NOMO-1 (cell line): ENCODE results near the gene IGF2R.

ENCODE experiments used
- DNase-seq, 2 experiments: peaks; one replicate each; lab custom pipeline; 2025; ENCODE audit not compliant: unreplicated experiment in 2 of 2; lab: John Stamatoyannopoulos, UW

IGF2R gene

DNA sequence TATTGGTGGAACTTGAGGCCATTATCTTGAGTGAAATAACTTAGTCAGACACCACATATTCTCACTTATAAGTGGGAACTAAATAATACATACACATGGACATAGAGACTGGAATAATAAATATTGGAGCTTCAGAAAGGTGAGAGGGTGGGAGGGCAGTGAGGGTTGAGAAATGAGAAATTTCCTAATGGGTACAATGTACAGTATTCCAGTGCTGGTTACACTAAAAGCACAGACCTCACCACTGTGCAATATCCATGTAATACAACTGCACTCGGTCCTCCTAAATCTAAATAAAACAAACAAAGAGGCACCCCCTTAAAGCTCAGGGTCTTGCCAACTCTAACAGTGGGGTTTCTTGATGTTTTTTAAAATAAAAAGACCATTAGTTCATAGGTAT is 53.2 kb downstream of the IGF2R start:
- DNase-seq = no peak

DNA sequence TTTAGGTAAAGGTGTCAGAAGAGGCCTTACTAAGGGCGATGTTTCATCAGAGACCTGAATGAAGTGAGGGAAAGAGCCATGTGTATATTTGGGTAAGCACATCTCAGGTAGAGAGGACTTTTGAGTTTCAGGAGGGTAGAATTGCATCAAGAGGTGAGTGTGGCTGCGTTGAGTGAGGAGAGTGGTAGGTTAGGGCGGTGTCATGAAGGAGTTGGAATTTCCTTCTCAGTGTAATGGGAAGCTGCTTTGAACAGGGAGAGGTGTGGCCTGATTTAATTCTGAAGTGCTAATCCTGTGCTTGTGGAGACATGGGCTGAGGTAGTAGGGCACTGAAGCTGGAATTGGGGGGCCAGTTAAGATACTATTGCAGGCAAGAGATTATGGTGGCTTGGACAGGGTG is 53.9 kb downstream of the IGF2R start:
- no peak for DNase-seq

DNA sequence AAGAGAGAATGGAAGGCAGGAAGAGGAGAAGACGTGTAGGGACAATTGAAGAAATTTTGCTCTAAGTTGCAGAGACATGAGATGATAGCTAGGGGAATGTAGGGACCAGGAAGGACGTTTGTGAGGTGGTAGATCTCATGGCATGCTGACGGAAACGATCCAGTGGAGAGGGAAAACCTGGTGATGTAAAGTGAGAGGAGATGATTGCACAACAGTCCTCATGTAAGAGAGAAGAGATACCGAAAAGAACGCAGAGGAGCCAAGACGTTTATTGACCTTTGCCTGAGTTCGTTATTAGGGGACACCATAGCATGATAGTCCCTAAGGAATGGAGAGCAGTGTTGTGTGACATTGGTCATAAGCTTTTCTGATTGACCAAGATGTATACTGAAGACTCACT is 55.3 kb downstream of the IGF2R start:
- no peak for DNase-seq

DNA sequence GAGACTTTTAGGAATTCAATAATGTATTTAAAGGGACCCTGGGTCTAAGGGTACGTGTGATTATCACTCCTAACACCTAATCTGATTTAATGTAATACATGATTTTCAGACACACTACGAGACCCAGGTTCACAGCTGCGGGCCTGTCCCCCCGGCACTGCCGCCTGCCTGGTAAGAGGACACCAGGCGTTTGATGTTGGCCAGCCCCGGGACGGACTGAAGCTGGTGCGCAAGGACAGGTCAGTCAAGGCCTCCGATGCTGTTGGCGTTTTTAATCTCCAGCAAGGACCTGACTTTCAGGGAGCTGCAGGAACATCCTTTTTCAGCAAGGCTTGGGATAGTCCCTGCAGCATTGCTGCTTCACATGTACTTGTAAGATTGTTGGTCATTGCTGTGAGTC is 58.2 kb downstream of the IGF2R start:
- DNase-seq = no peak

DNA sequence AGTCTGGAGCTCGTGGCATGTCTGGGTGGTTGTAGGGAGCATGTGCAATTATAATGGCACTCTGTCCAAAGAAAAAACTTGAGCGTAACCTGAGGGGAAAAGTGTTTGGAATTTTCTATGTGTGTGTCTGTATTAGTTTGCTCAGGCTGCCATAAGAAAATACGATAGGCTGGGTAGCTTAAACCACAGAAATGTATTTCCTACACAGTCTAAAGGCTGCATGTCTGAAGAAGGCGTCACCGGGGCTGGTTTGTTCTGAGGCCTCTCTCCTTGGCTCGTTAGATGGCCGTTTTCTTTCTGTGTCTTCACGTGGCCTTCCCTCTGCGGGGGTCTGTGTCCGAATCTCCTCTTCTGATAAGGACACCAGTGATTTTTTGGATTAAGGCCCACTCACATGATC is 59.0 kb downstream of the IGF2R start:
- no peak for DNase-seq

DNA sequence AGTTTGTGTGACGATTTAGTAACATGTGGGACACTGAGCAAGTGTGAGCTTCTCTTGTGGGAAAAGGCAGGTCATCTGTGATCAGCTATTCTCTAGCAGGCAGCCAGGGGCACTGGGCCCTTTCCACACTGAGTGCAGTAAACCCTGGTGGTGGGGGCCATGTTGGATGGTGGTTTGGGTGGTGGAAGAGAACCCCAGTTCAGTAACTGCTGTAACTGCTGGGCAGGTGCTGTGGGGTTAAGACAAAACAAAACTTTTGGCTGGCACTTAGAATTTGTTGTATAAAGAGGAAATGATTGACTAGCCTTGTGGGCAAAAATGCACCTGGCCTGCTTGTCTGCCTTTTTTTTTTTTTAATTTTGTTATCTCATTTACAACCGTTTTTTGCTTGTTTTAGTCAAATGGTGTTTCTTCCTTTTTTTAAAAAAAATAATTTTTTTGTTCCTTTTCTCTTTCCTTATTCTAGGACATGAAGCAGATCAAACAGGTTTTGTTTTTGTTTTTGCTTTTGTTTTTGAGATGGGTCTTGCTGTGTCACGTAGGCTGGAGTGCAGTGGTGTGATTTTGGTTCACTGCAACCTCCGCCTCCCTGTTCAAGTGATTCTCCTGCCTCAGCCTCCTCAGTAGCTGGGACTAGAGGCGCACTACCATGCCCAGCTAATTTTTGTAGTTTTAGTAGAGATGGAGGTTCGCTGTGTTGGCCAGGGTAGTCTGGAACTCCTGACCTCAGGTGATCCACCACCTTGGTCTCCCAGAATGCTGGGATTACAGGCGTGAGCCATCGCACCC is 59.8 kb downstream of the IGF2R start:
- no peak for DNase-seq

DNA sequence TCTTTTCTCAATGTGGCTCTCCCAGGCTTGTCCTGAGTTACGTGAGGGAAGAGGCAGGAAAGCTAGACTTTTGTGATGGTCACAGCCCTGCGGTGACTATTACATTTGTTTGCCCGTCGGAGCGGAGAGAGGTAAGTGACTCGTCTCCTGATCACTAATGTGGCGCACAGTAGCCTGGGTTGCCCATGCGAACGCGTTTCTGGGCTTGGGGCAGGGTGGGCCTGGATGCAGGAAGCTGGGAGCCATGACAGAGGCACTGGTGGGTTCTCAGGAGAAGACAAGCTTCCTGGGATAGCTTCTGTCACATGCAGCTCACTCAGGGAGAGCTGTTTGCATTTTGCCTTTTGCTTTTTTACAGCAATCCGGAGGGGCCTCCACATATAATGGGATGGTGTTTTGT is 60.6 kb downstream of the IGF2R start:
- DNase-seq = no peak

DNA sequence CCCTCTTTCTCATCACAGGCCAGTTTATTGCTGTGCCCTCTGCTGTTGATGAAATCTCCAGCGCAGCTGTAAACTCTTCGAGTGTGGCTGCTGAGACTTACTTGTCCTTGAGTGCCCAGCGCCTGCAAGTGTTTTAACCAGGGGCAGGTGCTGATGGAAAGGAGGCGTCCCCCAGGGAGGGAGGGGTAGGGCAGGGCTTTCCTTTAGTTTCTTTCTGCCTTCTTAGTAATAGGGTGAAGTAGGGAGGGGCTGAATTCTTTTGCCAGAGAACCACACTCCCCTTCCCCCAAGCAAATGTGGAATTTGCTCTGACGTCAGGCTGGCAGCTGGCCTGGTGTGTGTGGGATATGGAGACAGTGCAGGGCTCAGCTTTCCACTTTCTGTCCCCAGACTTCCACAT is 61.2 kb downstream of the IGF2R start:
- no peak for DNase-seq

DNA sequence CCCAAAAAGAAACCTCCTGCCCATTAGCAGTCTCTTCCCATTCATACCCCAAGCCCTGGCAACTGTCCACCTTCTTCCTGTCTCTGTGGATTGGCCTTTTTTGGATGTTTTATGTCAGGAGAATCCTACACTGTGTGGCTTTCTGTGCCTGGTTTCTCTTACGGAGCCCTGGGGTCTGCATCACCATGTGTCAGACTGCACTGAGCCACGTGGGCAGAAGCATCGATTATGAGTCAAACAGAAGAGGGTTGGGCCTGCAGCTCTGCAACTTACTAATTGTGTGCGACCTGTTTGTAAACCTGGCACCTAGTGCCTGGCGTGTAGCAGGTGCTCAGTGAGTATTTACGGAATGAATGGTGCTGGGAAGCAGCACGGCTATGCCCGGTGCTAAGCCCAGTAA is 62.6 kb downstream of the IGF2R start:
- no peak for DNase-seq

DNA sequence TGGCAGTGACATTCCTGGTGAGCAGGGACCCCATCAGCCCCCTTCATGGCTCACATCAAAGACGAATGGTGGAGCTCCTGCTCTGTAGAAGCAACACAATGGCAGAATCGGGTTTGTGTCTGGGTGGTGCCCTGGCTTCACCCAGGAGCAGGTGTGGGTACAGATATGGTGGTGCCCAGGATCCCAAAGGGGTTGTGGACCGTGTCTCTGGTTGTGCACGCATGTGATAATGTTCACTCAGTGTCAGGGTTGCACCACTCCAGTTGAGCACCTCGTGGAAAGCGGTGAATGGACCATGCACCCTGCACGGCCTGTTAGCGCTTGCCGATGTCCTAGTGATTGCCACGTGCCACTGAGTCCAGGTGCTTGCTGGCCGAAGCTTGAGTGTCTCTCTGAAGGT is 63.0 kb downstream of the IGF2R start:
- no peak for DNase-seq

DNA sequence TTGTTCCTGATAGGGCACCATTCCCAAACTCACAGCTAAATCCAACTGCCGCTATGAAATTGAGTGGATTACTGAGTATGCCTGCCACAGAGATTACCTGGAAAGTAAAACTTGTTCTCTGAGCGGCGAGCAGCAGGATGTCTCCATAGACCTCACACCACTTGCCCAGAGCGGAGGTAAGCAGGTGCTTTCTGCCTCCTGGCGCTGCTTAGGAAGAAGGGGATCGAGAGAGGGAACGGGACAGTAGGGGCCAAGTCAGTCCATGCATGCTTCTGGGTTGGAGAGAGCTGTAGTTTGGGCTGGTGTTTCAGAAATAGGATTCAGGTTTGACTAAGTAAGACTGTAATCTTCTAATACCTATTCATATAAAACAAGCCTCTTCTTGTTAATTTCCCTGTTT is 63.7 kb downstream of the IGF2R start:
- no peak for DNase-seq

DNA sequence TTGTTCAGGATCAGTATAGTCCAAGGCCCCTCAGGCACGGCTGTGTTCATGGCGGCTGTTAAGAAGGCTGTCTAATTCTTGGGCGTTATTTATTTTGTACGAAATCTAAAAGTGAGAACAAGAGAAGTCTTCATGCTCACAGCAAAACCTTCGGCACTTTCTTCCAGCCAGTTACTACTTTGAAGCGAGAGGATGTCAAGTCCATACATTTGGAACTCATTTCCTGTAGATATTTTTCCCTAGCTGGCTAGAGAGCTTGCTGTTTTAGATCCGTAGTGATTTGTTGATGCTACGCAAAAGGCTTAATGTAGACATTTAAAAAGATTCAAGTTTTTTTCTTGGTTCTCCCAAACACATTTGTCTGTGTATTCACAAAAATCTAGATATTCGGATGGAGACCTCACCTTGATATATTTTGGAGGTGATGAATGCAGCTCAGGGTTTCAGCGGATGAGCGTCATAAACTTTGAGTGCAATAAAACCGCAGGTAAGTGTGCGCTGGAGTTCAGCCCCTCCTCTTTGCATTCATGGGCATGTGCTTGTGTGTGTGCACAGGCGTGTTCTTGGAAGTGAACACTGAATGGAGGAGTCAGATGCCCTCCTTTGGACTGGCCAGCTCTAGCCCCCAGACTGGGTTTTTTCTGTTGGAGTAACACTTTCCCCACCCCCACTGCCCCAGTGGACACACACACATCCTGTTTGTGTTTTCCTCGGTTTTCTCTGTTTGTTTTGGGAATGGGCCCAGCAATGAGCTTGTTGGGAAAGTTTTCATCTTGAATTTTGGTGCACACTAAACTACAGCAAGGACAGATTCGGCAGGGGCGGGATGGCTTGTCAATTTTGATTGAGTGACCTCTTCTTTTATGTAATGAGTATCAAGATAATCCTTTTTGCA is 65.4 kb downstream of the IGF2R start:
- DNase-seq = no peak

DNA sequence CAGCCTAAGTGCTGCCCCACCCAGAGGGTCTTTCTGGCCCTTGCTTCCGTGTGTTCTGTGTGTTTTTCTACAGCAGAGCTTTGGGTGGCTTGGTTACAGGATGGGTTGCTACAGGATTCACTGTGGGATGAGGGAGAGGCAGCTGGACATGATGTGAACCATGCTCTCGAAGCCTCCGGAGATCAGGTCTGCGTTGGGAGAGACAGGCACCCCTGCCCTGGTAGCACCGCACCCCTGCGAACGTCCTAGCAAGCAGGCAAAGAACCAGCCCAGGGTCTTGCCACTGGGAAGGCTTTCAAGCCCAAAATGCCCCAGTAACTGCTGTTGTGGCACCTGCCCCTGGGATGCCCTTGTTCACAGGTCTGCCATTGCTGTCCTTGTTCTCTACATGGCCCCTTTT is 66.4 kb downstream of the IGF2R start:
- DNase-seq = no peak

DNA sequence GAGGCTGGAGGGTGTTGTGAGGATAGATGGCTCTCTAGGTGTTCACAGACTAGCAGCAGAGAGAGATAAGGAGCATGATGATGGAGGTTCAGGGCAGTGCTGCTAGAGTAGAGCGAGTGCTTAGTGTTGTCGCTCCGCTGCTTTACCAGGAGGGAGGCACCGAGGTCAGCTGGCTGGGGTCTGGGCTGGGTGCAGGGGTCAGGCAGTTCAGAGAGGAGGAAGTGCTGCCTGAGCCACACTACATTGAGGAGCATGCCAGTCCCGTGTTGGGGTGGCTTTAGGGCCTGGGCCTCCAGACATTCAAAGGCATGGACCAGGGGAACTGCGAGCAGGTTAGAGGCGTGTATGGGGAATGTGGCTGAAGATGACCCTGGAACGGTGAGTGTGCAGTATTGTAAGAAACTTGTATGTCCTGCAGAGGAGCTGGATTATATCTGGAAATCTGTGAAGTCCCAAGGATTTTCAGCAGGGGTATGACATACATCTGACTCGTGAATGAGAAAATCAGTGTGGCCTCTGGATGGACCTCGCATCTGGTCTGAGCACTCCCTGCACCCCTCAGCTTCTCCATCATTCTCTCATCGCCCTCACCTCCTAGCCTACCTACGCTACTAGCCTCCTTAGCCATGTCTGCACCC is 66.9 kb downstream of the IGF2R start:
- DNase-seq = no peak

DNA sequence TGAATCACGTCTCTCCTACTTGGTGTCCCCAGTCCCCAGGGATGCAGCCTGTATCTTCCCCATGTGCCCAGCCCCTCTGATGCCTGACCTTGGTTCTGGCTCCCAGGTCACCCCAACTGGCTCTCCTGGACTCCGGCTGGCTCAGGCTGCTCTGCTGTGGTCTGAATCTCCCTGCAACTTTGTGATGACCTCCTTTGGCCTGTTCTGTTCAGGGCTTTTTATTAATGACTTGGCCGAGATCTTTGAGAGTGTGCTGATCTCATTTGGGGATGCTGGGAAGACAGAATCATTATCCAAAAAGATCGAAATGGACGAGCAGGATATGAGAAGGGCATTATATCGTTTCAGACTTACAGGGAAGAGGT is 67.4 kb downstream of the IGF2R start:
- DNase-seq = no peak

DNA sequence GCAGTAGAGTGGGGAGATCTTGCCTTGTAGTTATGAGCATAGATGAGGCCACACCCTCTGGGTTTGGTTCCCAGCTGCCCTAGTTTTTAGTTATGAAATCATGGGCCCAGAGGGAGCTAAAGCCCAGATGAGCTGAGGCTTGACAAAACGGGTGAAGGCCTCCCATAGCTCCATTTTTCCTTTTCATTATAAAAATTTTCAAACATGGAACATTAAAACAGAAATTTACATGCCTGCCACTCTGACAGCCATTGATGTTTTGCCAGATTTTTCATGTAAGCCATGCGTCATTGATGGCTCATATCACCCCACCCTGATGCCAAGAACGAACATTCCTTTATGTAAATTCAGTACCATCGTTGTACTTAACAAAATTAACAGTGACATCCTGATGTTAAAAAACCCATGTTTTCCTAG is 67.9 kb downstream of the IGF2R start:
- DNase-seq = no peak

DNA sequence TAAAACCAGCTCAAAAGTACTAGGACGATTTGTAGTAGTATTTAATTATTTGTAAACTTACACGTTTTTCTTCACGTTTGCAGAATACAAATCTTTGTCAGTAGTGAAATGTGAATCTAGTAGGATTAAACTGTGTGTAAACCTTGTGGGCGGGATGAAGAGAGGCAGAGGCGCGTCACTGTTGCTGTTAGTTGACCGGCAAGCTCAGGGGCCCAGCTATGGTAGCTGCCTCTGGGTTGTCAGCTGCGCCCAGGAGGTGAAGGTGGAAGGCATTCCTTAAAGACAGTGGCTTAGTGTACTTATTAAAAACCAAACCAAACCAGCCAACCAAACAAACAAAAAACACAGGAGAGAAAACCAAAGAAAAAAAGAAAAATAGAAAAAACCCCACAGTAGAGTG is 69.6 kb downstream of the IGF2R start:
- DNase-seq = no peak

DNA sequence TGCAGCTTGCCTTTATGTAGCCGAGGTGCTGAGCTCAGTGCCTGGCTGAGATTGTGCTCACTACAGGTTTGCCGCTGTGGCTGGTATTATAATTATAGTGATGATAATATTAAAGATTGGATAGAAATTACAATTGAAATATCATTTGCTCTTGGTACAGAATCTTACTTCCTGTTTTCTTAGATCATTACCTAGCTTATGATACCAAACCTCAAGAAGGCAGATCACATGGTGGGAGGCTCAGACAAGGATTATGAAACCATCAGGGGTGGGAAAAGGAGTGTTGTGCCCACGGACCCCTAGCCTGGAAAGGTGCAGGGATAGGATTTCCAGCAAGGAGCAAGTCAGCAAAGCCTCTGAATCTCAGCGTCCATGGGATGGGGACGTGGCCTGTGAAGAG is 70.6 kb downstream of the IGF2R start:
- peak in 1 of 2 experiments; percentile 12 for DNase-seq

DNA sequence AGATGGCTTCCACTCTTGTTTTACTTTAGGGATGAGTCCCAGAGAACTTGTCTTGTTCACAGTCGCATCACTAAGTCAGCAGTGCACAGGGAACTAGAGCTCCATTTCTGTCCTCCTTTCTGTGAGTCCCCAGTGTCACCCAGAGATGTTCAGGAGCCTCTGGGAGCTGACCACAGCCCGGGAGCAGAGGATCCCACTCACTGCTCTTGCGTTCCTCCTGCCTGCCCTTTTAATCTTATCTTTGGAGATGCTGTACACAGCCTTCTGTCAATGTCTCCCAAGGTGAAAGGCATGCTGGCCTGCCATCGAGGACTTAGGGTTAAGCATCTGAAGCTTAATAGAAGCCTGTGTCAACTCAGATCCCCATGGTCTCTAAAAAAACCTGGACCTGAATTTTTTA is 71.2 kb downstream of the IGF2R start:
- DNase-seq = no peak

DNA sequence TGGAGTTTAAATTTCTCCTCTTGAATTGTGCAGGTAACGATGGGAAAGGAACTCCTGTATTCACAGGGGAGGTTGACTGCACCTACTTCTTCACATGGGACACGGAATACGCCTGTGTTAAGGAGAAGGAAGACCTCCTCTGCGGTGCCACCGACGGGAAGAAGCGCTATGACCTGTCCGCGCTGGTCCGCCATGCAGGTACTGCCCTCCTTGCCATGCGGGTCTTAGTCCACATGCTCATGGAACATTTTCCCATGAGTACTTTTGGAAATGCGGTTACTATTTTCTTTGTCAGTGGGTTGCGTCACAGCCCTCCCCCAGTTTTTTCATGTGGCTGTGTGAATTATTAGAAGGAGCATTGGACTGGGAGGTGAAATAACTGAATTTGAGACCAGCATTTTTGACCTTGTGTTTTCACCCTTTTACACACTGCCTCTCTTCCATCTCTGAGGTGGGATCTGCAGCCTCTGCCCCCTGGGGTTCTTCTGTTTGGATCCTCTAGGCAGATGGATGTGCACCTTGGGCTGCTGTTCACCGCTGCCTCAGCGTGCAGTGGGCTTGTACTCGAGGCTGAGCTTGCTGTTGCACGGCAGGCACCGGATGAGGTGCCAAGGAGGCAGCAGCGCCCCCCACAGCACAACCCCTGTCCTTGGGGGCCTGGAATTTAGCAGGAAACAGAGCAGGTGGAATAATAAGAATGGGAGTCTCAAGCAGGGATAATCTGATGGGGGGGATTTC is 71.8 kb downstream of the IGF2R start:
- DNase-seq = no peak

DNA sequence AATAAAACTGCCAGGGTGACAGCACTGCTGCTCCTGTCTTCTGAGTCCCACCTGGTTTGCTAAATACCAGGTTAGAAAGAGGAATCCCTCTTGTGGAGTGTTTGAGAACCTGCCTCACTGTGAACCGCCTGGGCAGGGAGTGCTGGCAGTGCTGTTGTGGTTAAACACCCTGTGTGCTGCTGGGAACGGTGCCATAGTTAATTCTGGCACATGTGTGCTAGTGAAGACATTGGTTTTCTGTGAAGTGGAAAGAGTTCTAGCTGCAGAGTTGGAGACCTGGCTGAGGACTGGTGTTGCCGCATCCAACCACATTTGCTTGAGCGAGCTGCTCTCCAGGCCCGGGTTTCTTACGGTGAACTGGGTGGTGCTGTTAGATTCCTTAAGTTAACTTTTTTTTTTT is 72.7 kb downstream of the IGF2R start:
- DNase-seq = no peak
